ENCODE measurements around the gene TMED1. TPM values are rescaled to one million over a fixed set of nuclear protein-coding genes. Genes with fewer than 3 reads are reported as not detected.

Gene TMED1
- total RNA-seq, 1 donor, result 43.1 TPM

DNA sequence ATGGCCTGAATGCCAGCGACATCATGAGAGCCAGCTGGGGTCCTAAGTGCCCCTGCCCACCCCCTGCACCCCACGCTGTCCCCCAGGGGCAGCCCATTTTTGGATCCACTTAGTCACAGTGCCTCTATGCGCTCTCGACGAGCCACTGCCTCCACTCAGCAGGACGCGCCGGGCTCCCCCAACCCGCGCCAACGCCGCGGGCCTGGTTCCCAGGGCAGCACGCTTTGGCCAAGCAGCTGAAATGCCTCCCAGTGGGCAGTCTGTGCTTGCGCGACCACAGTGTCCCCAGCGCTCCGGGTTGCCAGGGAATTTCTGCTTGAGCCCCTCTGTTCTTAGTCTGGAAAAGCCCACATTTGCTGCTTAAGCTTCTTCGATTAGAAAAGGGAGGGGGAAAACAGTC is 39.4 kb downstream of the TMED1 start:
- TF ChIP-seq, protein P1, sequence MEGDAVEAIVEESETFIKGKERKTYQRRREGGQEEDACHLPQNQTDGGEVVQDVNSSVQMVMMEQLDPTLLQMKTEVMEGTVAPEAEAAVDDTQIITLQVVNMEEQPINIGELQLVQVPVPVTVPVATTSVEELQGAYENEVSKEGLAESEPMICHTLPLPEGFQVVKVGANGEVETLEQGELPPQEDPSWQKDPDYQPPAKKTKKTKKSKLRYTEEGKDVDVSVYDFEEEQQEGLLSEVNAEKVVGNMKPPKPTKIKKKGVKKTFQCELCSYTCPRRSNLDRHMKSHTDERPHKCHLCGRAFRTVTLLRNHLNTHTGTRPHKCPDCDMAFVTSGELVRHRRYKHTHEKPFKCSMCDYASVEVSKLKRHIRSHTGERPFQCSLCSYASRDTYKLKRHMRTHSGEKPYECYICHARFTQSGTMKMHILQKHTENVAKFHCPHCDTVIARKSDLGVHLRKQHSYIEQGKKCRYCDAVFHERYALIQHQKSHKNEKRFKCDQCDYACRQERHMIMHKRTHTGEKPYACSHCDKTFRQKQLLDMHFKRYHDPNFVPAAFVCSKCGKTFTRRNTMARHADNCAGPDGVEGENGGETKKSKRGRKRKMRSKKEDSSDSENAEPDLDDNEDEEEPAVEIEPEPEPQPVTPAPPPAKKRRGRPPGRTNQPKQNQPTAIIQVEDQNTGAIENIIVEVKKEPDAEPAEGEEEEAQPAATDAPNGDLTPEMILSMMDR (IDR thresholded peaks at IDR 0.05; ENCODE audit: extremely low read depth, low read depth, low read length), result no peak
- no peak overlapping the region for H3K4me2 ChIP-seq (ENCODE audit: insufficient read depth, low read length)
- no peaks in the 10 kb centered on the region for H3K79me2 ChIP-seq (ENCODE audit: insufficient read depth, low read length)
- no peak overlapping the region for H3K27ac ChIP-seq (ENCODE audit: low read depth, low read length)
- H3K4me3 ChIP-seq (ENCODE audit: insufficient read depth, low read length), result no peak overlapping the region
- DNase-seq (ENCODE audit: insufficient read length, low spot score, missing footprints), result no peak
- H3K27me3 ChIP-seq (ENCODE audit: insufficient read depth, low read length), result no peaks in the 10 kb centered on the region
- peaks cover 6% of the 10 kb centered on the region for H4K20me1 ChIP-seq (ENCODE audit: insufficient read depth, low read length)
- H3K36me3 ChIP-seq (ENCODE audit: insufficient read depth, low read length), result peaks cover 72% of the 10 kb centered on the region
- no peak overlapping the region for H2AFZ ChIP-seq (ENCODE audit: low read length)
- H3K9me3 ChIP-seq (ENCODE audit: low read depth, low read length), result no peaks in the 10 kb centered on the region
- no peaks in the 10 kb centered on the region for H3K4me1 ChIP-seq (ENCODE audit: insufficient read depth, low read length)

DNA sequence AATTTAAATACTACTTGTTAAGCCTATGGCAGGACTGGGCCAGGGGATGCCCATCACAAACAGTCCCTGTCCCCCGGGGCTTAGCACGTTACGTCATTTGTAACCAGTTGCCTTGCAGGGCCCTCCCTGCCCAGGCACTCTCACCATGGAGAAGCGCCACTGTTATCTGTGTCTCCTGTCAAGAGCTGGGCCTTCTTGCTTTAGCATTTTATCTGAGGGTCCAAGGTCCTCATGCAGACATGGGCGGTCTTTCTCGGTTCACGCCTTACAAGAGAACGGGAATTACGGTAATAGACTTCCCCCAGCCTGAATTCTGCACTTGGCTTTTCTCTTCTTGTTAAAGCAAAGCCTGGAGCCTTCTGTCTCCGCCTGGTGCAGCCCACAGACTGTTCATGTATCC is 46.1 kb downstream of the TMED1 start:
- Histone ChIP-seq H3K4me2 (ENCODE audit: insufficient read depth, low read length) (no peak overlapping the region), H2AFZ (ENCODE audit: low read length) (no peak overlapping the region), H3K4me1 (ENCODE audit: insufficient read depth, low read length) (no peaks in the 10 kb centered on the region), H3K9me3 (ENCODE audit: low read depth, low read length) (no peaks in the 10 kb centered on the region), H3K79me2 (ENCODE audit: insufficient read depth, low read length) (peaks cover 2% of the 10 kb centered on the region), H3K27me3 (ENCODE audit: insufficient read depth, low read length) (no peaks in the 10 kb centered on the region), H4K20me1 (ENCODE audit: insufficient read depth, low read length) (peaks cover 6% of the 10 kb centered on the region), H3K27ac (ENCODE audit: low read depth, low read length) (no peak overlapping the region), H3K4me3 (ENCODE audit: insufficient read depth, low read length) (no peak overlapping the region), H3K36me3 (ENCODE audit: insufficient read depth, low read length) (peaks cover 75% of the 10 kb centered on the region)
- DNase-seq (ENCODE audit: insufficient read length, low spot score, missing footprints), result peak; percentile 51
- TF ChIP-seq, protein P1 (IDR thresholded peaks at IDR 0.05; ENCODE audit: extremely low read depth, low read depth, low read length), result no peak

DNA sequence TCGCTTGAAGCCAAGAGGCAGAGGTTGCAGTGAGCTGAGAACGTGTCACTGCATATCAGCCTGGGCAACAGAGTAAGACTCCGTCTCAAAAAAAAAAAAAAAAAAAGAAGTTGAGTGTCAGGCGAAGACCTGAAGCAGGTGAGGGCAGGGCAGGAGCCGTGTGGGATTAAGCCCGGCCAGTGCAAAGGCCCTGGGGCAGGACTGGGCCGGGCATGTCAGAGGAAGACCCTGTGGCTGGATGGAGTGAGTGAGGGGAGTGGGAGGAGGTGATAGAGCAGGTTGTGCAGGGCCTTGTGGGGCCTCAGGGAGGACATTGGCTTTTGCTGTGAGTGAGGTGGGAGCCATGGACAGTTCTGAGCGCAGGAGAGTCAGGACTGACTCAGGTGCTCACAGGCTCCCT is 47.9 kb downstream of the TMED1 start:
- peaks cover 3% of the 10 kb centered on the region for H4K20me1 ChIP-seq (ENCODE audit: insufficient read depth, low read length)
- H3K79me2 ChIP-seq (ENCODE audit: insufficient read depth, low read length), result peaks cover 2% of the 10 kb centered on the region
- no peak overlapping the region for H3K27ac ChIP-seq (ENCODE audit: low read depth, low read length)
- H3K36me3 ChIP-seq (ENCODE audit: insufficient read depth, low read length), result peaks cover 74% of the 10 kb centered on the region
- no peak for DNase-seq (ENCODE audit: insufficient read length, low spot score, missing footprints)
- H2AFZ ChIP-seq (ENCODE audit: low read length), result no peak overlapping the region
- H3K4me3 ChIP-seq (ENCODE audit: insufficient read depth, low read length), result no peak overlapping the region
- TF ChIP-seq, protein P1 (IDR thresholded peaks at IDR 0.05; ENCODE audit: extremely low read depth, low read depth, low read length), result no peak
- H3K4me2 ChIP-seq (ENCODE audit: insufficient read depth, low read length), result no peak overlapping the region
- H3K27me3 ChIP-seq (ENCODE audit: insufficient read depth, low read length), result no peaks in the 10 kb centered on the region
- H3K4me1 ChIP-seq (ENCODE audit: insufficient read depth, low read length), result no peaks in the 10 kb centered on the region
- no peaks in the 10 kb centered on the region for H3K9me3 ChIP-seq (ENCODE audit: low read depth, low read length)

DNA sequence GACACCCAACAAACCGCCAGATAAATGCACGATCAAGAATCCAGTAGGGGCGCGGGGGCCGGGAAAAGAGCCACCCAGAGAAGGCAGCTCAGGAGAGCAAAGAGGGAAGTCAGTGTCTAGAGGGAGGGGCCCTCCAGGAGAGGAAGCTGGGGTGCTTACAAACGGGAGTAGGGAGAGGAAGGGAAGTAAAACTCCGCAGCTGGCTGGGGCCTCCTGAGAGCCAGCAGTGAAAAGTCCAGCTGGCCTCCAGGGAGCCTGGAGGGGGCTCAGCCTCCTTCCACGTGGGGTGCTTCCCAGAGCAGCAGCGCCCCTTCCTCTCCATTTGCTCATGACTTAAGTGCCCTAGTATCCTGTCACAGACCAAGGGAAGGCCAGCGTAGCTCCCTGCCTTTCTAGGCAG is 51.8 kb downstream of the TMED1 start:
- H3K36me3 ChIP-seq (ENCODE audit: insufficient read depth, low read length), result peaks cover 70% of the 10 kb centered on the region
- peaks cover 11% of the 10 kb centered on the region for H3K4me1 ChIP-seq (ENCODE audit: insufficient read depth, low read length)
- TF ChIP-seq, protein P1 (IDR thresholded peaks at IDR 0.05; ENCODE audit: extremely low read depth, low read depth, low read length), result no peak
- no peak overlapping the region for H3K27ac ChIP-seq (ENCODE audit: low read depth, low read length)
- peaks cover 6% of the 10 kb centered on the region for H3K79me2 ChIP-seq (ENCODE audit: insufficient read depth, low read length)
- no peak overlapping the region for H2AFZ ChIP-seq (ENCODE audit: low read length)
- H3K4me2 ChIP-seq (ENCODE audit: insufficient read depth, low read length), result no peak overlapping the region
- no peak overlapping the region for H3K4me3 ChIP-seq (ENCODE audit: insufficient read depth, low read length)
- H4K20me1 ChIP-seq (ENCODE audit: insufficient read depth, low read length), result no peaks in the 10 kb centered on the region
- DNase-seq (ENCODE audit: insufficient read length, low spot score, missing footprints), result no peak
- no peaks in the 10 kb centered on the region for H3K27me3 ChIP-seq (ENCODE audit: insufficient read depth, low read length)
- H3K9me3 ChIP-seq (ENCODE audit: low read depth, low read length), result no peaks in the 10 kb centered on the region
